Stromal cell of bone marrow (primary cell): ENCODE measurements around the gene TWF1.
"Not testable (repeated sequence)": the region's sequence is repeated elsewhere in the genome, so short reads cannot be mapped to it uniquely, and the experiment has no call there.

Experiments used
- DNase-seq: peaks from one replicate; pipeline ENCODE4 v3.0.0-alpha.2; 2012; ENCODE audit warnings: low read depth

TWF1 gene

GRCh38 chr12:43805149-43805859 is 813 bp downstream of the TWF1 start:
- DNase-seq = no peak

GRCh38 chr12:43797561-43798217 is 8.4 kb downstream of the TWF1 start:
- no peak for DNase-seq

- DNase-seq = no peak
Observed at GRCh38 chr12:43795716-43796280, 10.3 kb downstream of the TWF1 start.

GRCh38 chr12:43789941-43790340 is 16.2 kb downstream of the TWF1 start:
- DNase-seq = peak; percentile 25

GRCh38 chr12:43786899-43787693 is 19.0 kb downstream of the TWF1 start:
- DNase-seq = no peak

GRCh38 chr12:43776498-43776897 is 29.6 kb downstream of the TWF1 start:
- no peak for DNase-seq

- DNase-seq = no peak
Observed at GRCh38 chr12:43766291-43766690, 39.8 kb downstream of the TWF1 start.

GRCh38 chr12:43764528-43764927 is 41.6 kb downstream of the TWF1 start:
- DNase-seq = no peak

- DNase-seq = no peak
Observed at GRCh38 chr12:43763769-43764168, 42.3 kb downstream of the TWF1 start.

- DNase-seq = no peak
Observed at GRCh38 chr12:43762596-43762995, 43.5 kb downstream of the TWF1 start.

GRCh38 chr12:43761500-43761899 is 44.6 kb downstream of the TWF1 start:
- DNase-seq = no peak

- no peak for DNase-seq
Observed at GRCh38 chr12:43760396-43760795, 45.7 kb downstream of the TWF1 start.

GRCh38 chr12:43758728-43759563 is 47.2 kb downstream of the TWF1 start, which contains the start of the genes IRAK4 and PUS7L:
Gene IRAK4, plus strand, starts transcription at chr12:43758951. Its CDS starts 9,161 bp downstream, at chr12:43768112.
Gene PUS7L, minus strand, starts transcription at chr12:43758790. Its CDS starts 3,545 bp downstream, at chr12:43755245.
- DNase-seq = peak; percentile 95

GRCh38 chr12:43758247-43758727 is 47.8 kb downstream of the TWF1 start:
- no peak for DNase-seq

- no peak for DNase-seq
Observed at GRCh38 chr12:43754015-43754414, 52.1 kb downstream of the TWF1 start.

- DNase-seq = not testable (repeated sequence)
Observed at GRCh38 chr12:43751360-43751759, 54.8 kb downstream of the TWF1 start.

- no peak for DNase-seq
Observed at GRCh38 chr12:43750814-43751213, 55.3 kb downstream of the TWF1 start.

GRCh38 chr12:43749016-43749415 is 57.1 kb downstream of the TWF1 start:
- DNase-seq = no peak

- no peak for DNase-seq
Observed at GRCh38 chr12:43744826-43745225, 61.3 kb downstream of the TWF1 start.
